SKM-1 treated with dmso at 0.1 percent for 144 hours (cell line): Measurements from ENCODE around the gene TLL2.

Source experiments
- DNase-seq: peaks from one replicate; lab custom pipeline; 2025; ENCODE audit not compliant: unreplicated experiment; lab: John Stamatoyannopoulos, UW

The TLL2 gene

DNA sequence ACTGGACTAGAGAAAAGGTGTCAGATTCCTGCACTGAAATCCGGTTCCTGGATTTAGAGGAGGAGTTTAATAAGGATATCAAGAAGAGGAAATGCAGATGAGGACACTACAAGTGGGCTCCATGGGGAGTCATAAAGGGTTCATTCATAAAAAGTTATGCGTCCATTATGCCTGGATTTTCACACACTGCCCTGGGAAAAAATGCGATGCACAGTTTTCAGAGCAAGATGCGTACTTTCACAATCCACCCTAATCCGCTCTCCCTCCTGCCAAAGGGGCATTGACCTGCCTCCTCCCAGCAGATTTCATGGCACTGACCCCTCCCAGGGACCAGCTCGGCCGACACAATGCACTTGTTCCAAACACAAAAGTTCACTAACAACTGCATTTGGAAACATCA lies 112.7 kb downstream of the TLL2 start:
- DNase-seq: no peak

DNA sequence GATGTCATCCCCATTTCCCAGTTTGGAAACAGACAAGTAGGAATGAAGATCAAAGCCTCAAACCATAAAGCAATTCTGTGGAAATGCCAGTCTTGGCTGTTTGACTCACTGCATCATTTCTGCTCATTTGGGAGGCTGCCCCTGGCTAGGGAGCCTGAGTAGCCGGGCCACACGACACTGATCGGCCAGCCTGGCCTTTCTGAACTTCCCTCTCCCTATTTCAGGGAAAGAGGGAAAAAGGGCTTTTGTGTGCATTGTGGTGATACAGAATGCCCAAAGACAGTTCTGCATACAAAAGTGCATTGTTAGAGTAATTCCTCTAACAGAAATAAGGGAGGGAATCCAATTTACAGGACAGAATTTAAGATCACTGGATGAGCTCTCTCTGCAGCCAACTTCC lies 113.3 kb downstream of the TLL2 start:
- no peak for DNase-seq

DNA sequence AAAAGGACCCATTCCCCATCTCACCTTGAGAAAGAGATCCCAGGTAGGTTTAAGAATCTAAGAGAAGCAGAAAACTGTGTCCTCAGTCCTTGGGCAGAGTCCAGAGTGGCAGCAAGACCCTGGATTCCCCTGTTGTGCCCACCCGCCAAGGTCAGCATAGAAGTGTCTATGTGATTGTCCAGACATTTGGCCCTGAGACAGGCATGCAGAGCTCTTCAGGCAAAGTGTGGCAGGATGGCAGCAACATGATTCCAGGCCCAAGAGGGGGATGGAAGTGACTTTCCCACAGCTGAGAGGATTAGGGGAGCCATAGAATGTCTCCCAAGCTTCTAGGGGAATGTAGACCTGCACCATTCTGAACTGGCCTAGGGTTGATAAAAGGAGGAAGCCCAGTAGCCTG lies 115.8 kb downstream of the TLL2 start:
- DNase-seq: no peak

DNA sequence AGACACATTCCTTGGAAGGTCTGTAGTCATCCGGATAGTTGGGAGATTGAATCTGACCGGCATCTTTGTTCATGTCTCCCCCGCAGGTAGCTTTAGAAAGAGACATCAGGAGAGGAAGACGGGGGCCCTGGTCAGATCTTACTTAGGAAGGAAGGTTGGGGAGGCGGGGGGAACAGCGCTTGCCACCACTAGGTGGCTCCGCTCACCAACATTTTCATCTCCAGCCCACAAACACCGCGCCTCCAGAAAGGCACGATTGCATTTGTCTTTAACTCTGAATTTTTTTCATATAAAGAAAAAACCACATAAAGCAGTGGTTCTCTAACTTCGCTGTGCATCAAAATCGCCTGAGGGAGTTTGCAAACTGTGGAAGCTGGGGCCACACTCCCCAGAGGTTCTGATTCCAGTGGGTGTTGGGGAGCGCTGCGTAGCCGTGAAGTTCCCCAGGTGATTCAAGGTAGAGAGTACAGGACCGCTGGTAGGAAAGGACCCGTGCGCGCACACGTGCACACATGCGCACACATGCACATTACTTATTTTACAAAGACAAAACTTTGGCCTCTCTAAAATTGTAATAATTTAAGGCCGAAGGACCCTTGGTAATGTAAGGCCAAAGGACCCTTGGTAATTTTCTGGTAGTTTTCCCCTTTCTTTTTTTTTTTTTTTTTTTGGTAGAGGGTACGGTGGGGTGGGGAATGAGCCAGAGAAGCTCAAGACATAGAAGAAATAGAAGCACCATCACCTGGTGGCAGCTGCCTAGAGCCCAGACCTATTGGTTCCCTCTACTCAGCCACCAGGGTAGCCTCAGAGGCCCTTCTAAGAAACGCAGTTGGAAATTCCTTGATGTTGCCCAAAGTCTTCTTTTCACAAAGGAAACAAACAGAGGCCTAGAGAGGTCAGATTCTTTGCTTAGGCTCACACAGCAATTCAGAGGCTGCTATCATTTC lies 117.5 kb downstream of the TLL2 start:
- peak; percentile 77 for DNase-seq

DNA sequence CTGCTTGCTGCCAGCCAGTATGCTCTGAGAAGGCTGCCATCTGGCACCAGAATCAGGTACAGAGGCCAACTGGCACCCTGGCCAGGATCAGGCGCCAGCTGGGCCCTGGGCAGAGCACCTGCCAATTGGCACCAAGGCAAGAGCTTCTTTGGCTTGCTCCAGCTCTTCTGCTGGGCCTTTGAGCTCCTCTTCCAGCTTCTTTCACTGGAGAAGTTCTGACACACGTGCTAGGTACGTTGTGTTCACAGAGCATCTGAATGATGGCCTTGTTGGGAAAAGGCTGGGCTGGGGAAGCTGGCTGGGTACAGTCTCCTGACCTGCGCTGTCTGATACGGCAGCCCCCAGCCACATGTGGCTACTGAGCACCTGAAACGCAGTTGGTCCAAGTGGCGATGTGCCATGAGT lies 123.3 kb downstream of the TLL2 start:
- no peak for DNase-seq

DNA sequence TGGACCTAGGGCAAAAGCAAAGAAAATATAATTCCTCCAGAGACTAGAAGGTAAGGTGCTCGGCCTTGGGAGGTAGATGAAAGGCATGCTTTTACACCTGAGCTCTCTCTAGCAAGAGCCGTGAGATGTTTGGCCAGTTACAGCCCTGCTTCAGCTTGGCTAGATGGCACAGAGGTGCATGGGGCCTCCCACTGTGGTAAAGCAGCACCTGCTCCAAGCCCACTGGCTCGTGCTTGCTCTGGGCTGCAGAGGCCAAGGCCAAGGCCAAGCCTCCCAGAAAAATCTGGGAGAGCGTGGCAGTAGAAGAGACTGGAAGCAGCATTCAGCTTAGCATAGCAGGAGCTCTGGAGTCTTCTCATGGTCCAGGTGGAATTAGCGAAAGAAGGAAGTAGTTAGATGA lies 123.9 kb downstream of the TLL2 start:
- no peak for DNase-seq

DNA sequence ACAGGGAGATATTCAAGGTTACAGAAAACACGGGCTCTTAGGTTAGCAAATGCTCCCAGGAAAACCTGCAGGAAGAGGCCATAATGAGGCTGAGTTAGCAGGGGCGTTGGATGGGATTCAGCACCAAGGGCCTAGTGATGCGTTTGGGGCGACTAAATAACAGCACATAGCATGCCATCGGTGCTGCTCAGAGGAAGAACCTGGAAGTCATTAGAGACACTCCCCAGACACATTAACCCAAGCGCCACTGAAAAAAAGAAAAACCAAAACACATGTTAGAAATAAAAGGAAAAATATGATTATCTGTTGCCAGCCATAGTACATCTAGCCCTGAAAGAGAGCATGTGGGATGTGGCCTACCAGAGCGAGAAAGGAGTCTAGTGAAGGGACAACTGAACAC lies 126.1 kb downstream of the TLL2 start:
- DNase-seq: no peak

DNA sequence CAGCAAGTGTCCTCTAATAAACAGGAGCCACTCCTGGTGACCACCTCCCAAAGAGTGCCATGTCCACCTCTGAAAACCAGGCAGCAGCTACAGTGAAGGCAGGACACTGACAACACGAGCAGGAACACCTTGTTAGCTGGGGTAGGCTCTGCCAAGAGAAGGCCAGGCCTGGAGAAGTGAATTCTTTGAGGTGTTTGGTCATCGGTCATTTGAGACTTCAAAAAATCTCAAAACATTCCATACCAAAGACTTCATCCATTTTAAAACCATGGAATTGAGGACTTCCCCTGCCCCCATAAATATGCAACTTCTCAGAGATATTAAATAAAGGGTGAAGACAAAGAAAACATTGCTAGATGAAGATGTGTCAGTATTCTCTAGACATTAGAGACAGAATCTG lies 126.6 kb downstream of the TLL2 start:
- no peak for DNase-seq

DNA sequence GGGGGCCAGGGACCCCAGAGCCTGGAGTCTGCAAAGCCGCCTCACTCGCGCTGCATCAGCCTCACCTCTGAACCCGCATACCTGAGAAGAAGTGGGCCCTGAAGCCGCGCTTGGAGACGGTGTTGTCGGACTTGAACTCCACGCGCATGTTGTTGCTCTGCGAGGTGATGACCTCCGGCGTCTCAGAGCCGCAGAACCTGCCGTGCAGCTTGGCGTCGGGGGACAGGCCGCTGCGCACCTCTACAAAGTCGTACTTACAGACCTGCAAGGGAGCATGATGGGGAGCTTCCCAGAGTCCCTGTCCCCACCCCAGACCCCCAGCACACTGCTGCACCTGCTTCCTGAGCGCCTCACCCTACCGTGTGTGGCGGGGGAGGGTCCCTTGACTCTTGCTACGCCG lies 129.2 kb downstream of the TLL2 start:
- no peak for DNase-seq

DNA sequence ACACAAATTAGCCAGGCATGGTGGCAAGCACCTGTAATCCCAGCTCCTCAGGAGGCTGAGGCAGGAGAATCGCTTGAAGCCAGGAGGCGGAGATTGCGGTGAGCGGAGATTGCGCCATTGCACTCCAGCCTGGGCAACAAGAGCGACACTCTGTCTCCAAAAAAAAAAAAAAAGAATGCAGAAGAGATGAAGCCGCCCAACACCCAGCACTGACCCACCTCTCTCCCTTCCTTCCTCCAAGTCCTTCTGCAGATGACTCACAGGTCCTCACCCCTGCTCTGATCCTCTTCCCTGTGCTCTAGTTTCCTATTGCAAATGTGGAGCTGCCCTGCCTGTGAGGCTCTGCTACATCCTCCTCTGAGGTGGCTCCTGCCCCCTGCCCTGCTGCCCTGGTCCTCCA lies 132.9 kb downstream of the TLL2 start:
- DNase-seq: peak; percentile 96

DNA sequence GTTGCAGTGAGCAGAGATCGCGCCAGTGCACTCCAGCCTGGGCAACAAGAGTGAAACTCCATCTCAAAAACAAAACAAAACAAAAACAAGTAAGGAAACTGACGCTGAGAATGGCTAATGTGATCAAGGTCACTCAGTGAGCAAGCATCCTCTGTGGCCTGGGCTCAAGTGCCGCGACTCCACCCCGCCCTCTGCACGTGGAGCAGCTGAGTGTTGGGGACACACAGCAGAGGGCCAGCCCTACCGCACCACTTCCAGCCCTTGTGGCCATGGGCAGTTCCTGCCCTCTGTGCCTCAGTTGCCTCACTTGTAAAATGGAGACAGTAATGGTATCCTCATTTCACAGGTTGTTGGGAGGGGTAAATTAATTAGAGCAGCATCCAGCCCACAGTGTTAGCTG lies 134.0 kb downstream of the TLL2 start:
- no peak for DNase-seq

DNA sequence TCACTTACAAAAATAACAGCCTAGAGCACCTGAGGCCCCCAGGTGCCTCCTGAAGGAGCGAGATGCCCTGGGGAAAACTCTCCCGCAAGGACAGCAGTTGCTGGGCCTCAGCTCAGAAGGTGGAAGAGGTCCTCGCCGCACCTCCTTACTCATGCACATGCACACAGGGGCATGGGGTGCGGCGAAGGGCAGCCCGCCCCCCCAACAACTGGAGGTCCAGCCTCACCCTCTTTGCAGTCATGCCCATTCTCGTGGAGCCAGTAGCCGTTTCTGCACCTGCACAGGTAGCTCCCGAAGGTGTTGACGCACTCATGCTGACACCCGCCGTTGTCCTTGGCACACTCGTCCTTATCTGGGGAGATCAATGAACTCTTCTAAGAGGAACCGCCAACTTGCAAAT lies 135.0 kb downstream of the TLL2 start:
- no peak for DNase-seq

DNA sequence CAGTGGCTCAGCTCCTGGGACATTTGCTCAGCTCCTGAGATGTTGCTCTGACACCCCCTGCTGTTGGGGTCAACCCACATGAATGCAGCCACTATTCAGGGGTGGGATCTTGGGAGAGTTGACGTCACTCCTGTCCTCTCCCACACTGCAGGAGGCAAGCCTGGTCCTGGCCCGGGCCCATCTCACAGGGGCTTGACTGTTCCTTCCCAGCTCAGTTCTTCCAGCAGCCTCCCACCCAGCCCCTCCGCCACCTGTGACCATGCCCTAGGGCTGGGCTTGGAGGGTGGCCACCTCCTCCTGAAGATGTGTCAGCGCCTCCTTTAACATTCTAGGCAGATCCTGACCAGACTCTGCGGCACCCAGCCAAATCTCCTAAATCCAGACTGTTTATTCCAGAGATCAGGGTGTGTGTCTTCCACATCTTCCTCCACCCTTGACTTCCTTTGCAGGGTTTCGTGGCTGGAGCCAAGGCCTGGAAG lies 135.9 kb downstream of the TLL2 start:
- DNase-seq: no peak

DNA sequence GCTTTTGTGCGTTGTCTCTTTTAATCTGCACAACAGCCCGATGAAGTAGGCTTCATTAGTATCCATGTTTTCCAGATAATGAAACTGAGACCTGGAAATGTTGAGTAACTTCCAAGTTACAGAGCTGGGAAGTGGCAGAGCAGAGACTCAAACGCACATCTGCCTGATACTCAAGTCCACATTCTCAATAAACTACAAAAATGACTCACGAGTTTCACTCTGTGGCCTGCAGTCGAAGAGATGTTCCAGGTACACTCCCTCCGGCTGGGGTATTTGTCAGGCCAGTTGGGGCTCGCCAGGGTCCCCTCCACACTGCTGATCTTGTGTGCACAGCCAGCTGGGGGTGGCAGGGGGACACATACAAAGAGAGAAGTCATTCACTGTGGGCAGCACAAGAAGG lies 137.2 kb downstream of the TLL2 start:
- no peak for DNase-seq

DNA sequence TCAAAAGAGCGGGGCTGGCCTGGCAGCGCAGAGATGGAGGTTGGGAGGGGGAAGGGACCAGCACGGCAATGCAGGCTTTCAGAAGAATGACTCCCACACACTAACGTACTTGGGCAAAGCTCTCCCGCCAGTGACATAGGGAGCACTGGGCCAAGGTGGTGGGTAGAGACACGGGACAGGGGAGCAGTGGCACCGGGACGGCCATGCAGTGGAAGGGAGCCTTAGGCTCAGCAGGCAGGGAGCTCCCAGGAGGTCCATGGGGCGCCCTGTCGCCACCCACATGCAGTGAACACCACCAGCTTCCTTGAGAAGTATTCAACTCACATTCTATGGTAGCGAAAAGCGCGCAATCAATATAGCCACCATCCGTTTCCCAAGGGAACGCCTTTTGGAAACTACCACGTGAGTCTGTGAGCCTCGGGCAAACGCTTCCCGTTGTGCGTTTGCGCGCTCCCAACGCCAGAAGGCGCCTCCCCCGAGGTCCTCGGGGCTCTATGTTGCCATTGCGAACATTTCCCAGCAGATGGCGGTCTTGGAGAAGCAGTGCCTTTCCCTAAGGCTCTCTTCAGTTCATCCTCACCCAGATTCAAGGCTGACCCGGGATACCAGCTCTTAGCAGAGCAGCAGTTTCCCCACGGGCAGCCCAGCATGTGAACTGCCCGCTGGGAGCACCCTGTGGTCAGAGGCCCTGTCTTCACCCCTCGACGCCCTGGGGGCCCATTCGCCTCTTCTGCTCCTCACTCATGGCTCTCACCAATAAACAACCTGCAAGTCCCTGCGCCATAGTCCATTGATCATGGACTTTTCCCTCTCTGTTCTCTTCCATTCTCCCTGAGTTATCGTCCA lies 138.5 kb downstream of the TLL2 start:
- DNase-seq: peak; percentile 87

DNA sequence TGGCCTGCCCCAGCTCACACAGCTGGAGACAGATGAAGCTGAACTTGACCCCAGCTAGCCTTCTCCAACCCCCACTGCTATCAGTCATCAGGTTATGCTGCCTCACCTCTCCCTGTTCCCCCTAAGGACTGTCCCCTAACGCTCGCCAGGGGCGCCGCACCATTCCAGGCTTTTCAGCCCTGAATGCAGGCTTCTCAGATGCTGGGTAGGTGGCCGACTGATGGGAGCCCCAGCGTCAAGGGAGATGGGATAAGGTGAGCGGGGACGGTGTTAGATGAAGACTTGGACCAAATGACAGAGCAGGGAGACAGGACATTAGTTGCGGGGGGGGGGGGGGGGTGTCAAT lies 139.1 kb downstream of the TLL2 start:
- no peak for DNase-seq

DNA sequence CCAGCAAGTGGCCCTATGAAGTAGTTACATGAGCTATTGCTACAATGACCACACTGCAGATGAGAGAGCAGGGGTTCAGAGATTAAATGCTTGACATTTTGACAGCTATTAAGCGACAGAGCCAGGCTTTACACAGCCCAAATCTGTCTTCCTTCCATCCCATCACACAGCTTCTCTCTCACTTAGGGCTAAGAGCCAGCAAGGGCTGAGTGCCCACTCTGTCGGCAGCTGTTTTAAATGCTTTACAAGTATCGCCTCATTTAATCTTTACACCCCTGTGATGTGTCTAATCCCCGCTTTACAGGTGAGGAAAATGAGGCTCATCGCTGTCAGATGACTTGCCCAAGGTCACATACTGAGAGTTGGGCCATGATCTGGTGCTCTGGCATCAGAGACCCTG lies 139.7 kb downstream of the TLL2 start:
- DNase-seq: no peak

DNA sequence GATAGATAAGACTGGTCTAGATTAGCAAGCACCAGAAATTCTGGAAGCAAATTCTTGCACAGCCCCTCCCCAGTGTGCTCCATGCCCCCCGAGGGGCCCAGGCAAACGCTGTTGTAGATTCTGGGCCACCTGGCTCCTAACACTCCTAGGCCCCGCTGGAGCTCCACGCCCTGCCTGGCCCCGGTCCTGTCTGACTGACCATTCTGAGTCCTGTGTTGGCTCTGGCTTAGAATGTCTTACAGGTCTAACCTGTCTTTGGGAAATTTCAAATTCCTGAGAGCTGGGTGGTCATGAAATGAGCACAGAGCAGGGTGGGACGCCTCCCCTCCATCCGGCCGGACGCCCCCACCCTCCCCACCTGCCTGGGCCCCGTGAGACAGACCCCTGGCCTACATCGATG lies 142.4 kb downstream of the TLL2 start:
- DNase-seq: no peak

DNA sequence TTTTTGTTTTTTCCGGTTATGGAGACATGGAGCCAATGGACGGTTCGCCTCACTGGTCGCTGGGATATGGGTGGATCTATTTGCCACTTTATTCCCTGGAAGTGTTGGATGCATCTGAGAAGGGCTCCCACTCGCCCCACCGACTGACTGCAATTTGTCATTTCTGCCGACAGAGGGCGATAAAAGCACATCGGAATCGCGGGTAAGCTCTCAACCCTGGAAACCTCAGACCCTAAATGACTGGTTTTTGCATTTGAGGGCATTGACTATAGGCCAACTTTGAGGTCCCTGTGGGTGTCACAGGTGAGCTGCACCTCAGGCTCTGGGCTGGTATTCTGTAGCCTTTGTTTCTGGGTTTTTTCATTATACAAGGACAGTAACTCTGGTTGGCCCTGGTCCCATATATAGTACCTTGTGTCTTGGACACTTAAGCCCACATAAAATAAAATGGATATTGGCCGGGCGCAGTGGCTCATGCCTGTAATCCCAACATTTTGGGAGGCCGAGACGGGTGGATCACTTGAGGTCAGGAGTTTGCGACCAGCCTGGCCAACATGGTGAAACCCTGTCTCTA lies 143.1 kb downstream of the TLL2 start:
- DNase-seq: peak; percentile 43

DNA sequence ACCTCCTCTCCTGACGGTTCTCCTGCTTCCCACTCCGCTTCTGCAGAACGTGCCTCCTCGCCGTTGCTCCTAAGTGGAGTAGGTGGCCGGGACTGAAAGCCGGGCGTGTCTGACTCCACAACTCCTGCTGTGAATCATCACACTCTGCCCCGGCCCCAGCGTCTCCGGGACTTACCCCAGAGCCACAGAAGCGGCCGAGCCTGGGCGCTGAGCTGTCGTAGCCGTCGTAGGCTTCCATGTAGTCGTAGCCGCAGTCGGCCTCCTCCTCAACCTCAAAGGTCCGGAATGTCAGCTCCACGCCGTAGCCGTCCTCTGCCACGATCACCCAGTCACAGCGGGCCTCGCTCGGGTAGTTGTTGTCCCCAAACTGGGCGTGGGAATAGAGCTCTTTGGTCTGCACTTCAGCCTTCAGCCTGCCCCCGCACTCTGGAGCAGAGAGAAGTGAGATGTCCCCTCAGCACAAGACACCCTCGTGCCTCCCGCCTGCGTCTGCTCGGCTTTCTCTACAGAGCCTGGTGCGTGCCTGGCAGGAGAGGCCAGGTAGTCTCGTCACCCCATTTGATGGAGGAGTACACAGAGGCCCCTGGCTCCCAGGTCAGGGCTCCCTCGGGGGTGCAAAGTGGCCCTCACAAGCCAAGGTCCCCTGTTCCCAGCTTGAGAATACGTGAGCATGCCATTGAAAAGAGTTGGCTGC lies 143.7 kb downstream of the TLL2 start:
- no peak for DNase-seq

DNA sequence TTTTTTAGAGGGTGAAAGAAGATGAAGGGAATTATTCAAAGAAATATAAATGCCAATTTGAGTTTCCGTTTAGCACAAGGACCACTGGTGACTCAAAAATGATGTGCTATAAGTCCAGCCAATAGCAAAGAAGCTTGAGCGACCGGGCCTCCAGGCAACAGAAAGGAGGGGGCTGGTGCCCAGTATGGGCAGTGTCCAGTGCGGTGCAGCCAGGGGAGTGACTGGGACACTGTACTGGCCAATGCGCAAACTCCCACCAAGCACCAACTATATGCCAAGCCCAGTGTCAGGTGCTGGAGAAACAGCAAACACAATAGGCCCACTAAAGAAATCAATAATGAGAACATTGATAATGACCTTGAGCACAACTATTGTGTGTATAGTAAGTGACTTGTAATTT lies 144.8 kb downstream of the TLL2 start:
- no peak for DNase-seq
